ENCODE measurements around the gene NRXN2. TPM values are rescaled to one million over a fixed set of nuclear protein-coding genes. Genes with fewer than 3 reads are reported as not detected.

NRXN2 gene
- polyA plus RNA-seq, 1 experiment, result not detected

DNA sequence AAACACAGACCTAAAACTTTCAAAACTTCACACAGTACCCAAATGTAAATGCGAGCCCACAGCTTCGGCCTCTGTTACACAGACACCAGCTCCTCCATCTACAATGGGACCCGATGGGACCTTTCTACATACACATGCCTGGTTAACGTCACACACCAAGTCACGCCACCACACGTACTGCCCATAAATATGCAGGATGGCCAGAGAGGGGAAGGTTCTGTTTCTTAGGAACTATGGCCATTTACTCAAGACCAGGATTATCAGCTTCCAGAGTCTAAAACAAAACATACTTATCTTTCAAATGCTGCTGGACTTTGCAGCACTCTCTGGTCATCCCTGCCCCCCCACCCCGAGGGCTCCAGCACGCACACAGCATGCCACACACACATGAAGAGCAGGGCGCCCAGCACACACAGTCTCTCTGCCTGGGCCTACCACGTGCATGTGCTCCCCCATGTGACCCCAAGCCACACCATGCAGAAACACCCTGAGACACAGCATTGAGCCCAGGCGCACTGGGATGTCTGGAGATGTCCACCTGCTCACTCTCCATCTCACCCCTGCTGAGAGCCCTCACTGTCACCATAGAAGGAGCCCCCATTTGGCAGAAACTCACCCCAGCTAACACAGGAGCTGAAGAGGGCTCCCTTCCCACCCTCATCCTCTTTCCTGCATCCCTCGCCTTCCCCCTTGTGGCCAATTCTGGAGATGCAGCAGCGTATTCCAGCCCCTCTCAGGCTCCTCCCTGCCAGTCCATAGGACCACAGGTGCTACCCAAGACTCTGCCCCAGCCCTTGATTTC lies 70.2 kb downstream of the NRXN2 start:
- Histone ChIP-seq H3K27me3 (ENCODE audit: control insufficient read depth, insufficient read depth, low read length) (peaks cover 12% of the 10 kb centered on the region), H3K9me3 (ENCODE audit: control insufficient read depth, insufficient read depth, low read length) (no peaks in the 10 kb centered on the region), H3K4me3 (ENCODE audit: low read depth, low read length) (no peak overlapping the region), H3K27ac (ENCODE audit: low read depth, low read length) (no peak overlapping the region)
- POLR2A ChIA-PET, result no interaction called here
- CTCF ChIA-PET, result interaction anchor here (0.6 to 5.3 kb wide), 11 partner anchors 8 to 623 kb away, joined by 3 to 36 read pairs (median 7); no protein-coding TSS in a partner anchor
- TF ChIP-seq CTCF (IDR thresholded peaks at IDR 0.05; ENCODE audit: low read depth, low read length), result peak; percentile 96
- DNase-seq (ENCODE audit: low read depth, low spot score), result peak; percentile 26

DNA sequence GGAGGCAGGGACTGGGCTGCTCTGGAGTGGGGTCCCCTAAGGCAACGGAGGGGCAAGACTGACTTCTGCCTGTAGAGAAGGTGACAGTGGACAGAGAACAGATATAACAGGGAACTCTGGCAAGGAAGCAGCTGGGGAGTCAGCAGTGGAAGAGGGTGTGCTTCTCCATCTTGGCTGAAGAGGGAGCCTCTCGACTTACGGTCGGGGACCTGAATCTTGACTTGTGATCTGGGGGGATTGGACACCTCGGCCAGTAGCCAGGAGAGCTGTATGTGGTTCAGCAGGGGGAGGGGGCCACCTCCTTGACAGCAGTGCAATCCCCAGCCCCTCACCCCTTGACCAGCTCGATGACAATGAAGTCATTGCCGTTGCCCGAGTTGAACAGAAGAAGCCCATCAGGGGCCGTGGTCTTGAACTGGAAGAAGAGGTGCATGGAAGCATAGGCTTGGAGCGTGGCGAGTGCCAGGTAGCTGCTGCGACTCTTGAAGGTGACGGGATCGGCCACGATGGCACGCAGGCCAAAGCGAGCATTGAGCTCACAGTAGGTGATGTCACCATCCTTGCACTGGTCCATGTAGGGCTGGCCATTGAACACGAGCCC lies 72.0 kb downstream of the NRXN2 start:
- DNase-seq (ENCODE audit: low read depth, low spot score), result no peak
- peak; percentile 51 for TF ChIP-seq CTCF (IDR thresholded peaks at IDR 0.05; ENCODE audit: low read depth, low read length)
- CTCF ChIA-PET, result interaction anchor here (0.7 to 5.3 kb wide), 12 partner anchors 9 to 202 kb away, joined by 3 to 36 read pairs (median 6); no protein-coding TSS in a partner anchor
- no peaks in the 10 kb centered on the region for H3K9me3 ChIP-seq (ENCODE audit: control insufficient read depth, insufficient read depth, low read length)
- no peak overlapping the region for H3K4me3 ChIP-seq (ENCODE audit: low read depth, low read length)
- no peak overlapping the region for H3K27ac ChIP-seq (ENCODE audit: low read depth, low read length)
- peaks cover 27% of the 10 kb centered on the region for H3K27me3 ChIP-seq (ENCODE audit: control insufficient read depth, insufficient read depth, low read length)
- POLR2A ChIA-PET, result no interaction called here

GRCh38 chr11:64649291-64649697 lies 73.7 kb downstream of the NRXN2 start:
- H3K27ac ChIP-seq (ENCODE audit: low read depth, low read length), result no peak overlapping the region
- peak; percentile 31 for TF ChIP-seq CTCF (IDR thresholded peaks at IDR 0.05; ENCODE audit: low read depth, low read length)
- DNase-seq (ENCODE audit: low read depth, low spot score), result no peak
- CTCF ChIA-PET, result interaction anchor here (0.5 to 2.3 kb wide), 4 partner anchors 10 to 397 kb away, joined by 3 to 11 read pairs (median 6); no protein-coding TSS in a partner anchor
- H3K4me3 ChIP-seq (ENCODE audit: low read depth, low read length), result no peak overlapping the region
- H3K9me3 ChIP-seq (ENCODE audit: control insufficient read depth, insufficient read depth, low read length), result no peaks in the 10 kb centered on the region; the same call in 1 of the 2 replicates
- peaks cover 38% of the 10 kb centered on the region for H3K27me3 ChIP-seq (ENCODE audit: control insufficient read depth, insufficient read depth, low read length)
- POLR2A ChIA-PET, result no interaction called here

DNA sequence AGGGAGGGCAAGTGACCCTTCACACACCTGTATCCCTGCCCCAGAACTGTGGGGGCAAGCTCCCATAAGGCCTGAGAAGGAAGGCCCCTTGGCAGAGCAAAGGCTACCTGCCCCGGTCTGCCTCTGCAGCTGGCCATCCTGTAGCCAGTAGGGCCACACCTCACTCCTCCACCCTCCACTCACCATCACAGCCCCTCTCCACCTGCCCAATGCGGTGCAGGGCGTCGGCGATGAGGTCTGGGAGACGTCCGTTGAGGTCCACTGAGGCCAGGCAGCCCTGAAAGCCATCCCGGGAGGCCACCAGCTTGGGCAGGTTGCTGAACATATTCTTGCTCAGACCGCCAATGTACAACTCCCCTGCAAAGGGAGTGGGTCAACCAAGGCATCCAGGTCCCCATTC lies 74.4 kb downstream of the NRXN2 start:
- no peak overlapping the region for H3K4me3 ChIP-seq (ENCODE audit: low read depth, low read length)
- ChIA-PET POLR2A (no interaction called here), CTCF (interaction anchor here (1.0 to 2.3 kb wide), 2 partner anchors 40 to 200 kb away, joined by 3 to 11 read pairs; no protein-coding TSS in a partner anchor)
- no peak for TF ChIP-seq CTCF (IDR thresholded peaks at IDR 0.05; ENCODE audit: low read depth, low read length)
- no peak for DNase-seq (ENCODE audit: low read depth, low spot score)
- H3K27me3 ChIP-seq (ENCODE audit: control insufficient read depth, insufficient read depth, low read length), result peaks cover 44% of the 10 kb centered on the region
- H3K27ac ChIP-seq (ENCODE audit: low read depth, low read length), result no peak overlapping the region
- no peaks in the 10 kb centered on the region; the same call in 1 of the 2 replicates for H3K9me3 ChIP-seq (ENCODE audit: control insufficient read depth, insufficient read depth, low read length)
